Measurements from ENCODE around the gene OGN.

The OGN gene

DNA sequence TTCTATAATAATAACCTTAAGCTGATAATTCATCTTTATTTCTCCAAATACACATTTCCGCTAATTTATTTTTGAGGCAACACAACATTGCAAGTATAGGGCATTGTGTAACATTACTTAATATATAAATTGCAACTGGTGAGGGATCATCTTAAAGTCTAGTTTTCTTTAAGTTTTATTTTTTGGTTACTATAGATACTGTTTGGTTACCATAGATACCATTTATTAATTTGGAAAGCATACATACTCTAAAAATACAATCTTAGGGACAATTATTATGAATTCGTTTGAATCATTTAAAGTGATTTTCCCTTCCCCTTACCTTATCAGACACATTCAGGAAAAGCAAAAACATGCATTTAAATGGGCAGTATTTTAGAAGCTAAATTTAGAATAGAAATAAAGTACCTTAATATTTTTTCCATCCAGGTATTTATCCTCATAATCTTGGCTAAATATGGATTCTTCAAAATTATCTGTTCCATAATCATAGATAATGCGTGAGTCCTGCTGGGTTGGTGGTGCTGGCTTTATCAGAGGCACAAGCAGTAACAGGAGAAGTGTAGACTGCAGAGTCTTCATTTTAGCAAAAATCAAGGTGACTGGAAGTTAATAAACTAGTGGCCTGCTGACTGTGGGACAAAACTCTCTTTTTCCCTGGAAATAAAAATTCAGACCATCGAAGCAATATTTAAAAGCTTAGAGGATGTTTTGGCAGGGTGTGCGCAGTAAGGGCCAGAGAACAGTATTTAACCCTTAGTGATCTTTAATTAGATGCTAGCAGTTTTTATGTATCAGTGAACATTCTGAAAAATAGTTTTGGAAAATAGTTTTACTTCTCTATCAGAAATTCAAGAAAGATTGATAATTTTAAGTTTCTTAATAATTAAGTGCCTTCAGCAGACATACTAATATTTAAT lies 1.3 kb downstream of the OGN start:
- no peak for DNase-seq

GRCh38 chr9:92402360-92402759 lies 2.0 kb downstream of the OGN start:
- DNase-seq, result no peak

- DNase-seq, result no peak
Observed at GRCh38 chr9:92397853-92398252, 6.5 kb downstream of the OGN start.

GRCh38 chr9:92395617-92396016 lies 8.8 kb downstream of the OGN start:
- DNase-seq, result no peak

- no peak for DNase-seq
Observed at GRCh38 chr9:92393686-92394085, 10.7 kb downstream of the OGN start.

DNA sequence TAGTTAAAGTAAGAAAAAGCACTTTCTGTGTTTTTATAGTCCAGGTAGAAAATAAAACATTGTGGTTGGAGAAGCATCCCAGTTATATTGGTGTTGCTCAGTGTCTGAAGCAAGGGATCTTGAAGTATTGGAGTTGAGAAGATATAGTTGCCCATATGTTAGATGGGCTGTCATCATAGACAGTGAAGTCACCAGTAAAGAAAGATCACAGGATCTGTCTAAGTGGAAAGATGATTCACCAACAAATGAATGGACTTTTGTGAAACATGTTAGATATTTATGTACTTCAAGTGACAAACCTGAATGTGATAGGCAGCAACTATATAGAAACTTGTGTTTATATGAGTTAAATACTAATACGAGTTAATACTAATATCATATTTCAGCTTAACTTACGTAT lies 11.7 kb downstream of the OGN start:
- no peak for DNase-seq

DNA sequence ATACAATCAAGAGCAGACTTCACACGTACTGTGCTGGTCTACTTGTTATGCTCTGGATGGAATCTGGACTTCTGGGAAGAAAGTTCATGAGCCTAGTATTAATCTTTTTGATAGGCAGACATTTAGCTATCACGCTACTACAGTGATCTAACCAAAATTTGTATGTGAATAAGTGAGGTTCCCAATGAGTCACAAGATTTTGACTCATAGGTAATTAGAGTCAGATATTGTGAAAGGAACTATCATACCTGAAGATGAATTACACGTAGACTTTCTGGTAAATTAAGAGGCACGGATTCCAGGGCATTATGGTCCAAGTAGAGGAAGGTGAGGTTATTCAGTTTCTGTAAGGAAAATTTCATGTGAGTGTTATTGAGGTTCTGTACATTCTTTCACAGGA lies 18.4 kb downstream of the OGN start:
- DNase-seq, result no peak

DNA sequence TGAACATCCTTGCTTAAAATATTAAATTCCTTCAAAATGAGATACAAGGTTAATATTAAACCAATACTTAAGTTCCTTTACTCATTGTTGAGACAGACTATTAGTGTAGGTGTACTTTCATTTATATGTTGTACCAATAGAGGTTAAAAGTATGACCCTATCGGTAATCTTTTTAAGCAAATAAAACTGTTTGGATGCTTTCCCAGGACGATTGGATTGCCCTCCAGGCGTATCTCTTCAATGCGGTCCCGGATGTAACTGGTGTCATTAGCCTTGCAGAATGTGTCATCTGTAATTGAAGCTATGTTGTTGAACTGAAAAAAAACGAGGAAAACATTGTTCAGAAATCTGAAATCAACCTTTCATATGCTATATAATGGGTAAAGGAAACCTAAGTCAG lies 18.9 kb downstream of the OGN start:
- no peak for DNase-seq

GRCh38 chr9:92385001-92385400 lies 19.4 kb downstream of the OGN start:
- DNase-seq, result no peak

DNA sequence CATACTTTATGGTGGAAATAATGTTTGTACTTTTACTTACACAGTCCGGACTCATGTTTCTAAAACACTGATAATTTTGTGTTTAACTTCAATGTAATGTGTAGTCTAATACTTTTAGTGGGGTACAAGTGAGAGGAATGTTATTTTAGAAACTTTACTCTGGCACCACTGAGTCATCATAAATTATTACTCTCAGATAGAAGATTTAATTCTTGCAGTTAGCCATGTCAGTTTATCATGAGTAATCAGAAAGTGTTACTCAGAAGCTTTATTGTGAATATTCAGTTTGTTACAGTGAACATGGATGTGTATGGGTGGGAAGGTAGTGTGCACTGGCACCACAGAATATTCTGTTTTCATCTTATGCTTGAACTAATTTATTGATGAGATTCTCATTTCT lies 20.0 kb downstream of the OGN start:
- no peak for DNase-seq

- no peak for DNase-seq
Observed at GRCh38 chr9:92381775-92382174, 22.6 kb downstream of the OGN start.

DNA sequence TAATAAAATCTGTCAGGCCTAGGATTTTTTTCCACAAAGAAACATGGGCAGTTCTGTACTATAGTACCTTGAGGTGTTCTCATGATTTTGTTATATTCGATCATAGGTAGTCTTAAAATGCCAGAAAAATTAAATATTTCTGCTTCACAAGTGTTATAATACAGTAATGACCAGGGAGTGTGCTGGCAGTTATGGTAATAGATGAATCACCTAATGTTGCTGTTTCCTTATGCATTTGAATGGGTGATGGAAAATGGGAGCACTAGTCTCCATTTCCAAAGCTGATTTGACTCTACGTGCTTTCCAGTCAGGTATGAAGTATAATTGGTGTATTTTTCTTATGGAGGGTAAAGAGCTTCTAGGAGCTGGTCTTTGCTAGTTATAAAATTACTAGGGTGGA lies 23.8 kb downstream of the OGN start:
- no peak for DNase-seq

DNA sequence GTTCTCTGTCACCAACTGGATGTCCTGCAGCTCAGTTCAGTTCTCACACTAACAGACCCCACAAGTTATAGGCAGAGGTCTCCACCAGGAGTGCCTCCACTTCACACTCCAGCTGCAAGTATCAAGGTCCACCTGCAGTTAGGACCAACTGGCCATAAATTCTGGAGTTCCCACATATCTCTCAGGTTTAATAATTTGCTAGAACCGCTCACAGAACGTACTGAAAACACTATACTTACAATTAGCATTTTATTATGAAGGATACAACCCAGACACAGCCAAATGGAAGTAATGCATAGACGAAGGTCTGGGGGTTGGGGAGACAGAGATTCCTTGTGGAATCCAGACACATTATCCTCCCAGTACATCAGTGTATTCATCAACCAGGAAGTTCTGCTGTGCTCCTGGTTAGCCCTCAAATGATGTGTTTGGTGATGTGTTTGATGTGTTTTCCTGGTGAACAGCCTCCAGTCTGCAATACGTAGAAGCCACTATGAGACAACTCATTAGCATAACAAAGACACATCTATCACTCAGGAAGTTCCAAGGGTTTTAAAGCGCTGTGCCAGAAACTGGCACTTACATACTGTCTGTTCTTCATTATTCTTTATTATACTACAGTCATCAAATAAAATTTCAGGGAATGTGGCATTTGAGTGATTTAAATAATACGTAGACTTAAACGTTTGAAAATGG lies 25.4 kb downstream of the OGN start:
- no peak for DNase-seq

- DNase-seq, result no peak
Observed at GRCh38 chr9:92377876-92378275, 26.5 kb downstream of the OGN start.

- no peak for DNase-seq
Observed at GRCh38 chr9:92373167-92373566, 31.2 kb downstream of the OGN start.

DNA sequence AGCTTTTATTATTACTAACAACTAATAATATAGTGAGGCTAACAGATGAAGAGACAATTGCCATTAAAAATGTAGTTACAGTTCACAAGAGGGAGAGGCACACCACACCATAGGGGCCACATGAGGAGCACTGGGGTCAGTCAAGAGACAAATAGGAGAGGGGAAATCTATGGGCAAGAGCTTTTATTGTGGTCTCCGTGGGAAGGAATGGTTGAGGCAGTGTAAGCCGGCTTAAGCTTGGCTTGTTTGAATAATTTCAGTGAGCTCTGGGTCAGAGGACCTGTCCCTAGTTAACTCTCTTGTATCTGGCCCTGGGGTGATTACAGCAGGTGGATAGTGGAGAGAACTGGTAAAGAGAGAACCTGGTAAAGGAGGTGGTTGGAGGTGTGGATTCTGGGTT lies 35.3 kb downstream of the OGN start:
- no peak for DNase-seq

DNA sequence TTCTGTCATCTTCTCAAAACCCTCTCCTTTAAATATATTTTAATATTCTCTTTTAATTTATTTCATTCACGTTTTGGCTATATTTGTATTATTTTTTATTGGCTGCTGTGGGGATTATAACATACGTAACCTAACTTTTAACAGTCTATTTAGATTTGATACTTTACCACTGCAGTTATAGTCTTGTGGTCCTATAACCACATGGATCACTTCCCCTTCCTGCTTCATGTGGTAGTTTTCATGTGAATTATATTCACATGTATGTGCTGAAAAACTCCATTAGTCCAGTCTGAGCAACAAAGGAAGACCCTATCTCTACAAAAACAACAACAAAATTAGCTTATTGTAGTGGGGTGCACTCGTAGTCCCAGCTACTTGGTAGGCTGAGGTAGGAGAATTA lies 44.3 kb downstream of the OGN start:
- no peak for DNase-seq

- DNase-seq, result no peak
Observed at GRCh38 chr9:92359394-92359995, 44.9 kb downstream of the OGN start.

- DNase-seq, result no peak
Observed at GRCh38 chr9:92353051-92353450, 51.3 kb downstream of the OGN start.

DNA sequence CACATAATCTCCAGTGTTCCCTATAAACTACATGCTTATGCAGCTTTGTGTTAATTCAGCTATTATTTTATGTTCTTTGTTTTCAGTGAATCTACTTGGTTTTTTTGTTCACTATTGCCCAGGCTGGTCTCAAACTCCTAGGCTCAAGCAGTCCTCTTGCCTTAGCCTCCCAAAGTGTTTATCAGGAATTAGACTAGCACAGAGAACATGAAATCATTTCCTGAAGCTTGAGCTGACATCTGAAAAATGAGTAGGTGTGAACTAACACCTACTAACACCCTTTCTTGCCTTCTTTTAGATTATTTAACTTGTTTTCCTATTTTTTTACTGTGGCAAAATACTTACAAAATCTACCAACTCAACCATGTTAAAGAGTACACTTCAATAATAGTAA lies 53.6 kb downstream of the OGN start:
- DNase-seq, result no peak

GRCh38 chr9:92349771-92350739 lies 54.3 kb downstream of the OGN start:
- DNase-seq, result no peak

DNA sequence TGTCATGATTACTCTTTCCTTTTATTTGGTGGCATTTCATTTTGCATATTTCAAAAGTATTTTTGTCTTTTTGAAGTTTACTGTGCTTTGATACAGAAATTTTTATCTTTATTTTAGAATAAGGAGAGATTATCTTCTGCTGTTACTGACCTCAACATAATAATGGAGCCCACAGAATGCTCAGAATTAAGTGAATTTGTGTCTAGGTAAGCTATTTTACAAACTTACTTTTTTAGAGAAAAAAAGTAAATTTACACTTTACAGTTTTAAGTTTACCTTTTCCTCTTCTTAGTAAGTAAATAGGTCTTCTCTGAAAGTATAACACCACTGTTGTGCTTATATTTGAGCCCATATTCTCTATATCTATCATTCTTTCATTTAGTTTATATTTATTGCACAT lies 58.8 kb downstream of the OGN start:
- DNase-seq, result no peak

Measured in NCI-H1105 (cell line).